ENCODE results near the gene MPPED2.

The MPPED2 gene

DNA sequence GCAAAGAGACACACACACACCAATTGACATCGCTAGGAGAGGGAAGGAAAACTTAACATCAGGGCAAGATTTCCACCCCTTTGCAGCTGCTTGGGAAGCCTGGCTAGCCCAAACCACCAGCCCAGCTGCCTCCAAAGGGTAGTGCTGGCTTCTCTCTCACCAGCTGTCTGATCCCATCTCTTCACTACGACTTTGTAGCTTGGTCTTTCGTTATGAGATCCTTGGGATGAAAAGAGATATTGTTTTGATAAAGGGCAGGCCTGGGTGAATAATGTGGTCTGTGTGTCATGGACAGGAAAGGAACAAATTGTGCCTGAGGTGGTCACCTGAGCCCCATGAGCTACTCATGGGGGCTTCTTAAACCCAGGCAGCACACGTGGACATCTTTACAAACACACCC lies 161.3 kb downstream of the MPPED2 start:
- H2AFZ ChIP-seq (ENCODE audit: low read depth, low read length) = no peak overlapping the region
- H3K27me3 ChIP-seq (ENCODE audit: low read depth, low read length) = peaks cover 6% of the 10 kb centered on the region; the same call in 1 of the 2 replicates
- H3K4me2 ChIP-seq (ENCODE audit: low read length) = no peak overlapping the region
- no peak overlapping the region for H3K9ac ChIP-seq (ENCODE audit: low read length)
- H3K27ac ChIP-seq (ENCODE audit: low read length) = no peak overlapping the region
- H3K4me3 ChIP-seq (ENCODE audit: low read length) = no peak overlapping the region
- H3K36me3 ChIP-seq (replicated peaks; ENCODE audit: low read depth, low read length) = no peaks in the 10 kb centered on the region
- TF ChIP-seq, protein P1, sequence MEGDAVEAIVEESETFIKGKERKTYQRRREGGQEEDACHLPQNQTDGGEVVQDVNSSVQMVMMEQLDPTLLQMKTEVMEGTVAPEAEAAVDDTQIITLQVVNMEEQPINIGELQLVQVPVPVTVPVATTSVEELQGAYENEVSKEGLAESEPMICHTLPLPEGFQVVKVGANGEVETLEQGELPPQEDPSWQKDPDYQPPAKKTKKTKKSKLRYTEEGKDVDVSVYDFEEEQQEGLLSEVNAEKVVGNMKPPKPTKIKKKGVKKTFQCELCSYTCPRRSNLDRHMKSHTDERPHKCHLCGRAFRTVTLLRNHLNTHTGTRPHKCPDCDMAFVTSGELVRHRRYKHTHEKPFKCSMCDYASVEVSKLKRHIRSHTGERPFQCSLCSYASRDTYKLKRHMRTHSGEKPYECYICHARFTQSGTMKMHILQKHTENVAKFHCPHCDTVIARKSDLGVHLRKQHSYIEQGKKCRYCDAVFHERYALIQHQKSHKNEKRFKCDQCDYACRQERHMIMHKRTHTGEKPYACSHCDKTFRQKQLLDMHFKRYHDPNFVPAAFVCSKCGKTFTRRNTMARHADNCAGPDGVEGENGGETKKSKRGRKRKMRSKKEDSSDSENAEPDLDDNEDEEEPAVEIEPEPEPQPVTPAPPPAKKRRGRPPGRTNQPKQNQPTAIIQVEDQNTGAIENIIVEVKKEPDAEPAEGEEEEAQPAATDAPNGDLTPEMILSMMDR (IDR thresholded peaks at IDR 0.05; ENCODE audit: low read depth, low read length) = no peak
- no peak for TF ChIP-seq EZH2phosphoT487 (IDR thresholded peaks at IDR 0.05; ENCODE audit: low read depth)
- no peaks in the 10 kb centered on the region for H3K4me1 ChIP-seq (ENCODE audit: low read length)
- no peaks in the 10 kb centered on the region for H3K79me2 ChIP-seq (ENCODE audit: low read length)
- no peaks in the 10 kb centered on the region for H4K20me1 ChIP-seq (ENCODE audit: insufficient read depth, low read length)
- H3K9me3 ChIP-seq (ENCODE audit: insufficient read depth, low read length) = no peaks in the 10 kb centered on the region

DNA sequence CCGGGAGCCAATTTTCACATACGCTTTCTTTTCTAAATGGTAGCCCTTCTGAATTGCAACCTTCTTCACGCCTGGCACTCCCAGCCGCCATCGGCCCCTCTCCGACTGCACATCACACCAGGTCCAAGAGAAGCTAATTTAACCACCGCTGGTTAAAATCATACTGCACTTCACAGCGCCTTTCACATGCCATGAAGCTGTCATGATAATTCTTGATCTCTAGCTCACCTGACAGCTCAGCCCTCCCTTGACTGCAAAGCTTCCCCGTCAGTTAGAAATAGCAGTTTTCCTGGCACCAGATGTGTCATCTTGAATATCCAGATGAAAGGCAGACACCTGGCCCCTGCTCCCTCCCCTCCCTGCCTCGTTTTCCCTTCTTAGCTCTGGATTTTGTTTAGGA lies 161.8 kb downstream of the MPPED2 start:
- no peak for TF ChIP-seq EZH2phosphoT487 (IDR thresholded peaks at IDR 0.05; ENCODE audit: low read depth)
- TF ChIP-seq, protein P1 (IDR thresholded peaks at IDR 0.05; ENCODE audit: low read depth, low read length) = no peak
- H3K36me3 ChIP-seq (replicated peaks; ENCODE audit: low read depth, low read length) = no peaks in the 10 kb centered on the region
- no peaks in the 10 kb centered on the region for H3K79me2 ChIP-seq (ENCODE audit: low read length)
- H3K4me2 ChIP-seq (ENCODE audit: low read length) = no peak overlapping the region
- H4K20me1 ChIP-seq (ENCODE audit: insufficient read depth, low read length) = no peaks in the 10 kb centered on the region
- H3K9ac ChIP-seq (ENCODE audit: low read length) = no peak overlapping the region
- no peaks in the 10 kb centered on the region for H3K4me1 ChIP-seq (ENCODE audit: low read length)
- H2AFZ ChIP-seq (ENCODE audit: low read depth, low read length) = no peak overlapping the region
- H3K27ac ChIP-seq (ENCODE audit: low read length) = no peak overlapping the region
- H3K9me3 ChIP-seq (ENCODE audit: insufficient read depth, low read length) = no peaks in the 10 kb centered on the region
- no peak overlapping the region for H3K4me3 ChIP-seq (ENCODE audit: low read length)
- H3K27me3 ChIP-seq (ENCODE audit: low read depth, low read length) = peaks cover 11% of the 10 kb centered on the region

DNA sequence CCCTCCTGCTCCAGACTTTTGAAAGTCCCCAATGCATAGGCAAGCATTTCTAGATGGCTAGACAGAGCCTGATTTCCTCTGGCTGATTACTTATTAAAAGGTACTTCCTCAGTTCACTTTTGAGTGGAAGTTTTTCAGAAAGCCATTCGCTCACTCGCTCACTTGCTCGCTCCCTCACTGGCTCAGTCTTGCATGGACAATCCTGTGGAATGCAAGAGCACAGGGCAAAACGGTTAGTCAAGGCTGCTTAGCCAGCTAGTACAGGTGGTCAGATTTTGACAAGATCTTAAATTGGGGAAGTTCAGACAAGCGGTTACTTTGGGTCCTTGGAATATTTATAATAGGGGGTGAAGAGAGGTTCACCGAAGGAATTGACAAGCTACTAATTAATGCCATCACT lies 162.3 kb downstream of the MPPED2 start:
- TF ChIP-seq, protein P1 (IDR thresholded peaks at IDR 0.05; ENCODE audit: low read depth, low read length) = no peak
- no peak for TF ChIP-seq EZH2phosphoT487 (IDR thresholded peaks at IDR 0.05; ENCODE audit: low read depth)
- Histone ChIP-seq H3K4me1 (ENCODE audit: low read length) (no peaks in the 10 kb centered on the region), H3K27ac (ENCODE audit: low read length) (no peak overlapping the region), H3K9me3 (ENCODE audit: insufficient read depth, low read length) (no peaks in the 10 kb centered on the region), H3K4me2 (ENCODE audit: low read length) (no peak overlapping the region), H4K20me1 (ENCODE audit: insufficient read depth, low read length) (no peaks in the 10 kb centered on the region), H2AFZ (ENCODE audit: low read depth, low read length) (no peak overlapping the region), H3K9ac (ENCODE audit: low read length) (no peak overlapping the region), H3K4me3 (ENCODE audit: low read length) (no peak overlapping the region), H3K79me2 (ENCODE audit: low read length) (no peaks in the 10 kb centered on the region), H3K36me3 (replicated peaks; ENCODE audit: low read depth, low read length) (no peaks in the 10 kb centered on the region), H3K27me3 (ENCODE audit: low read depth, low read length) (peaks cover 15% of the 10 kb centered on the region)

DNA sequence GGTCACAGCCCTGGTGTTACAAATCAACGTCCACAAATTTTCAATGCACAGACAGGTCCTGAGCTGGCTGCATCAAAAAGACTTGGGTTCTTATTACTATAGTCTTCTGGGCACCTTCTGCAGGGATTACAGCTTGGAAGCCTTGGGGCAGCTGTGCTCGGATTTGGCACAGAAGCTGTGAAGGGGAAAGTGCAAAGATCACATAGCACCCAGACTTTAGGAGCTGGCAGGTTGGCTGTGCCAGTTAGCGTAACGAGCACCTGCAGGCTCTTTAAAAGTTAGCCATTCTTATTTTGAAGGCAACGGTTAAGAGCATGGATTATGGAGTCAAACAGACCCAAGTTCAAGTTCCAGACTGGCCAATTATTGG lies 162.9 kb downstream of the MPPED2 start:
- no peak overlapping the region for H3K4me3 ChIP-seq (ENCODE audit: low read length)
- no peak overlapping the region for H3K4me2 ChIP-seq (ENCODE audit: low read length)
- H3K27ac ChIP-seq (ENCODE audit: low read length) = no peak overlapping the region
- peaks cover 19% of the 10 kb centered on the region for H3K27me3 ChIP-seq (ENCODE audit: low read depth, low read length)
- H3K79me2 ChIP-seq (ENCODE audit: low read length) = no peaks in the 10 kb centered on the region
- TF ChIP-seq EZH2phosphoT487 (IDR thresholded peaks at IDR 0.05; ENCODE audit: low read depth) = no peak
- TF ChIP-seq, protein P1 (IDR thresholded peaks at IDR 0.05; ENCODE audit: low read depth, low read length) = no peak
- H3K9ac ChIP-seq (ENCODE audit: low read length) = no peak overlapping the region
- no peaks in the 10 kb centered on the region for H3K36me3 ChIP-seq (replicated peaks; ENCODE audit: low read depth, low read length)
- H3K9me3 ChIP-seq (ENCODE audit: insufficient read depth, low read length) = no peaks in the 10 kb centered on the region
- no peaks in the 10 kb centered on the region for H4K20me1 ChIP-seq (ENCODE audit: insufficient read depth, low read length)
- H3K4me1 ChIP-seq (ENCODE audit: low read length) = no peaks in the 10 kb centered on the region
- no peak overlapping the region for H2AFZ ChIP-seq (ENCODE audit: low read depth, low read length)

Data from OCI-LY3 (cell line).